ENCODE results near the gene GET4.

Gene GET4

GRCh38 chr7:835485-836401 is 40.6 kb upstream of the GET4 start:
- Histone ChIP-seq H3K27ac (ENCODE audit: insufficient read depth, low read length, poor library complexity, severe bottlenecking) (no peak overlapping the region), H3K4me1 (ENCODE audit: control insufficient read depth, insufficient read depth, low read length, poor library complexity, severe bottlenecking) (peaks cover 9% of the 10 kb centered on the region), H3K9me3 (ENCODE audit: control insufficient read depth, low read length) (no peaks in the 10 kb centered on the region), H3K4me3 (ENCODE audit: insufficient read depth, low read depth, low read length, poor library complexity, severe bottlenecking) (no peak overlapping the region), H3K27me3 (replicated peaks; ENCODE audit: control insufficient read depth, insufficient read depth, low read length, poor library complexity, severe bottlenecking) (no peaks in the 10 kb centered on the region), H3K36me3 (ENCODE audit: control insufficient read depth, insufficient read depth, low read length) (peaks cover 17% of the 10 kb centered on the region)
- DNase-seq = no peak

- H3K4me1 ChIP-seq (ENCODE audit: control insufficient read depth, insufficient read depth, low read length, poor library complexity, severe bottlenecking) = peaks cover 3% of the 10 kb centered on the region
- no peak overlapping the region for H3K27ac ChIP-seq (ENCODE audit: insufficient read depth, low read length, poor library complexity, severe bottlenecking)
- peaks cover 17% of the 10 kb centered on the region for H3K36me3 ChIP-seq (ENCODE audit: control insufficient read depth, insufficient read depth, low read length)
- no peak overlapping the region for H3K4me3 ChIP-seq (ENCODE audit: insufficient read depth, low read depth, low read length, poor library complexity, severe bottlenecking)
- no peak for DNase-seq
- no peaks in the 10 kb centered on the region for H3K9me3 ChIP-seq (ENCODE audit: control insufficient read depth, low read length)
- H3K27me3 ChIP-seq (replicated peaks; ENCODE audit: control insufficient read depth, insufficient read depth, low read length, poor library complexity, severe bottlenecking) = no peaks in the 10 kb centered on the region
These were observed 39.9 kb upstream of the GET4 start for GRCh38 chr7:836429-836828.

- H3K27ac ChIP-seq (ENCODE audit: insufficient read depth, low read length, poor library complexity, severe bottlenecking) = no peak overlapping the region
- no peaks in the 10 kb centered on the region for H3K9me3 ChIP-seq (ENCODE audit: control insufficient read depth, low read length)
- no peak for DNase-seq
- no peaks in the 10 kb centered on the region for H3K4me1 ChIP-seq (ENCODE audit: control insufficient read depth, insufficient read depth, low read length, poor library complexity, severe bottlenecking)
- no peak overlapping the region for H3K4me3 ChIP-seq (ENCODE audit: insufficient read depth, low read depth, low read length, poor library complexity, severe bottlenecking)
- H3K27me3 ChIP-seq (replicated peaks; ENCODE audit: control insufficient read depth, insufficient read depth, low read length, poor library complexity, severe bottlenecking) = no peaks in the 10 kb centered on the region
- H3K36me3 ChIP-seq (ENCODE audit: control insufficient read depth, insufficient read depth, low read length) = peaks cover 20% of the 10 kb centered on the region
These were observed 39.4 kb upstream of the GET4 start for GRCh38 chr7:837001-837400.

- peaks cover 46% of the 10 kb centered on the region for H3K36me3 ChIP-seq (ENCODE audit: control insufficient read depth, insufficient read depth, low read length)
- H3K9me3 ChIP-seq (ENCODE audit: control insufficient read depth, low read length) = no peaks in the 10 kb centered on the region
- no peak overlapping the region for H3K4me3 ChIP-seq (ENCODE audit: insufficient read depth, low read depth, low read length, poor library complexity, severe bottlenecking)
- no peaks in the 10 kb centered on the region for H3K4me1 ChIP-seq (ENCODE audit: control insufficient read depth, insufficient read depth, low read length, poor library complexity, severe bottlenecking)
- no peak overlapping the region for H3K27ac ChIP-seq (ENCODE audit: insufficient read depth, low read length, poor library complexity, severe bottlenecking)
- no peaks in the 10 kb centered on the region for H3K27me3 ChIP-seq (replicated peaks; ENCODE audit: control insufficient read depth, insufficient read depth, low read length, poor library complexity, severe bottlenecking)
- no peak for DNase-seq
These were observed 36.3 kb upstream of the GET4 start for GRCh38 chr7:840001-840600.

- no peak for DNase-seq
- H3K36me3 ChIP-seq (ENCODE audit: control insufficient read depth, insufficient read depth, low read length) = peaks cover 43% of the 10 kb centered on the region
- H3K27me3 ChIP-seq (replicated peaks; ENCODE audit: control insufficient read depth, insufficient read depth, low read length, poor library complexity, severe bottlenecking) = no peaks in the 10 kb centered on the region
- H3K9me3 ChIP-seq (ENCODE audit: control insufficient read depth, low read length) = no peaks in the 10 kb centered on the region
- no peaks in the 10 kb centered on the region for H3K4me1 ChIP-seq (ENCODE audit: control insufficient read depth, insufficient read depth, low read length, poor library complexity, severe bottlenecking)
- no peak overlapping the region for H3K27ac ChIP-seq (ENCODE audit: insufficient read depth, low read length, poor library complexity, severe bottlenecking)
- H3K4me3 ChIP-seq (ENCODE audit: insufficient read depth, low read depth, low read length, poor library complexity, severe bottlenecking) = no peak overlapping the region
These were observed 34.4 kb upstream of the GET4 start for GRCh38 chr7:841943-842342.

GRCh38 chr7:842431-843031 is 33.8 kb upstream of the GET4 start:
- Histone ChIP-seq H3K27ac (ENCODE audit: insufficient read depth, low read length, poor library complexity, severe bottlenecking) (no peak overlapping the region), H3K36me3 (ENCODE audit: control insufficient read depth, insufficient read depth, low read length) (peaks cover 43% of the 10 kb centered on the region)

GRCh38 chr7:843230-843629 is 33.1 kb upstream of the GET4 start:
- Histone ChIP-seq H3K4me1 (ENCODE audit: control insufficient read depth, insufficient read depth, low read length, poor library complexity, severe bottlenecking) (no peaks in the 10 kb centered on the region), H3K27ac (ENCODE audit: insufficient read depth, low read length, poor library complexity, severe bottlenecking) (no peak overlapping the region), H3K4me3 (ENCODE audit: insufficient read depth, low read depth, low read length, poor library complexity, severe bottlenecking) (no peak overlapping the region), H3K27me3 (replicated peaks; ENCODE audit: control insufficient read depth, insufficient read depth, low read length, poor library complexity, severe bottlenecking) (no peaks in the 10 kb centered on the region), H3K36me3 (ENCODE audit: control insufficient read depth, insufficient read depth, low read length) (peaks cover 43% of the 10 kb centered on the region), H3K9me3 (ENCODE audit: control insufficient read depth, low read length) (no peaks in the 10 kb centered on the region)
- no peak for DNase-seq

More at GRCh38 chr7:842431-843031, 33.8 kb upstream of the GET4 start:
- DNase-seq = no peak
- Histone ChIP-seq H3K4me1 (ENCODE audit: control insufficient read depth, insufficient read depth, low read length, poor library complexity, severe bottlenecking) (no peaks in the 10 kb centered on the region), H3K9me3 (ENCODE audit: control insufficient read depth, low read length) (no peaks in the 10 kb centered on the region), H3K27me3 (replicated peaks; ENCODE audit: control insufficient read depth, insufficient read depth, low read length, poor library complexity, severe bottlenecking) (no peaks in the 10 kb centered on the region), H3K4me3 (ENCODE audit: insufficient read depth, low read depth, low read length, poor library complexity, severe bottlenecking) (no peak overlapping the region)

GRCh38 chr7:844043-844442 is 32.3 kb upstream of the GET4 start:
- no peak for DNase-seq
- Histone ChIP-seq H3K4me3 (ENCODE audit: insufficient read depth, low read depth, low read length, poor library complexity, severe bottlenecking) (no peak overlapping the region), H3K4me1 (ENCODE audit: control insufficient read depth, insufficient read depth, low read length, poor library complexity, severe bottlenecking) (no peaks in the 10 kb centered on the region), H3K36me3 (ENCODE audit: control insufficient read depth, insufficient read depth, low read length) (peaks cover 41% of the 10 kb centered on the region), H3K9me3 (ENCODE audit: control insufficient read depth, low read length) (no peaks in the 10 kb centered on the region), H3K27me3 (replicated peaks; ENCODE audit: control insufficient read depth, insufficient read depth, low read length, poor library complexity, severe bottlenecking) (no peaks in the 10 kb centered on the region), H3K27ac (ENCODE audit: insufficient read depth, low read length, poor library complexity, severe bottlenecking) (no peak overlapping the region)

GRCh38 chr7:844514-844913 is 31.8 kb upstream of the GET4 start:
- Histone ChIP-seq H3K4me3 (ENCODE audit: insufficient read depth, low read depth, low read length, poor library complexity, severe bottlenecking) (no peak overlapping the region), H3K4me1 (ENCODE audit: control insufficient read depth, insufficient read depth, low read length, poor library complexity, severe bottlenecking) (no peaks in the 10 kb centered on the region), H3K36me3 (ENCODE audit: control insufficient read depth, insufficient read depth, low read length) (peaks cover 42% of the 10 kb centered on the region), H3K9me3 (ENCODE audit: control insufficient read depth, low read length) (no peaks in the 10 kb centered on the region), H3K27me3 (replicated peaks; ENCODE audit: control insufficient read depth, insufficient read depth, low read length, poor library complexity, severe bottlenecking) (no peaks in the 10 kb centered on the region), H3K27ac (ENCODE audit: insufficient read depth, low read length, poor library complexity, severe bottlenecking) (no peak overlapping the region)
- DNase-seq = no peak

- no peaks in the 10 kb centered on the region for H3K27me3 ChIP-seq (replicated peaks; ENCODE audit: control insufficient read depth, insufficient read depth, low read length, poor library complexity, severe bottlenecking)
- H3K36me3 ChIP-seq (ENCODE audit: control insufficient read depth, insufficient read depth, low read length) = peaks cover 46% of the 10 kb centered on the region
- no peak for DNase-seq
- H3K27ac ChIP-seq (ENCODE audit: insufficient read depth, low read length, poor library complexity, severe bottlenecking) = no peak overlapping the region
- no peaks in the 10 kb centered on the region for H3K9me3 ChIP-seq (ENCODE audit: control insufficient read depth, low read length)
- H3K4me3 ChIP-seq (ENCODE audit: insufficient read depth, low read depth, low read length, poor library complexity, severe bottlenecking) = no peak overlapping the region
- no peaks in the 10 kb centered on the region for H3K4me1 ChIP-seq (ENCODE audit: control insufficient read depth, insufficient read depth, low read length, poor library complexity, severe bottlenecking)
These were observed 31.3 kb upstream of the GET4 start for GRCh38 chr7:845091-845490.

All from effector memory CD4-positive, alpha-beta T cell (primary cell).